PC-9 (cell line): ENCODE measurements around the gene TELO2.

ENCODE experiments used
- CTCF ChIP-seq: fragments of 200-600 bp; sonication (generic); conservative IDR thresholded peaks from 2 replicates; pipeline ENCODE4 v1.6.1; 2017; ENCODE audit warnings: mixed run types, antibody characterized with exemption, mild to moderate bottlenecking, moderate library complexity
- EZH2 ChIP-seq: fragments of 200-600 bp; sonication (generic); IDR thresholded peaks from 2 replicates; pipeline ENCODE4 v1.8.0; 2017; ENCODE audit warnings: antibody characterized with exemption, low read depth

GRCh38 chr16:1474796-1475551, 18.2 kb upstream of the TELO2 start, which contains the start of gene CLCN7:
- no peak for TF ChIP-seq CTCF
- no peak for TF ChIP-seq EZH2
